SK-N-SH (cell line): ENCODE measurements around the gene STK35.
"Not testable (repeated sequence)": the region's sequence is repeated elsewhere in the genome, so short reads cannot be mapped to it uniquely, and the experiment has no call there.

Experiments used
- CTCF ChIP-seq: fragments of 200-600 bp; sonication (generic); IDR thresholded peaks from 2 replicates; pipeline ENCODE4 v1.6.1; 2017; ENCODE audit warnings: antibody characterized with exemption, mild to moderate bottlenecking, moderate library complexity
- EP300 ChIP-seq, 2 experiments: IDR thresholded peaks; 2 replicates each; pipeline versions ENCODE4 v1.4.0 to v1.6.1; 2012; ENCODE audit warnings: borderline replicate concordance in 1 of 2, low read depth in 1 of 2, low read length in 1 of 2
- GABPA ChIP-seq: IDR thresholded peaks from 2 replicates; pipeline ENCODE4 v1.4.0; 2012; ENCODE audit warnings: low read depth, mild to moderate bottlenecking
- MXI1 ChIP-seq: IDR thresholded peaks from 2 replicates; pipeline ENCODE4 v1.6.1; 2012; ENCODE audit warnings: mild to moderate bottlenecking, low read depth, low read length, improper control_type of control experiment
- POLR2AphosphoS5 ChIP-seq: IDR thresholded peaks from 2 replicates; pipeline ENCODE4 v1.6.1; 2012; ENCODE audit warnings: low read depth, low read length
- TAF1 ChIP-seq: IDR thresholded peaks from 2 replicates; pipeline ENCODE4 v1.6.1; 2012; ENCODE audit warnings: low read depth, mild to moderate bottlenecking, low read length, moderate library complexity, borderline replicate concordance

DNA sequence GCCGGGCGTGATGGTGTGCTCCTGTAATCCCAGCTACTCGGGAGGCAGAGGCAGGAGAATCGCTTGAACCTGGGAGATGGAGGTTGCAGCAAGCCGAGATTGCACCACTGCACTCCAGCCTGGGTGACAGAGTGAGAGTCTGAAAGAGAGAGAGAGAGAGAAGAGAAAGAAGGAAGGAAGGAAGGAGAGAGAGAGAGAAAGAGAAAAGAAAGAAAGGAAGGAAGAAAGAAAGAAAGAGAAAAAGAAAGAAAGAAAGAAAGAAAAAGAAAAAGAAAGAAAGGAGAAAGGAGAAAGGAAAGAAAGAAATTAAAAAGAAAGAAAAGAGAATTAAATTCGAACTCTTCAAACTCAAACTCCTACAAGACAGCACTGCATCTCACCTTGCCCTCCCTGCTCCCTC lies 70.2 kb downstream of the STK35 start:
- not testable (repeated sequence) for TF ChIP-seq CTCF; GABPA; MXI1; TAF1; EP300 (IDR thresholded peaks at IDR 0.05; ENCODE audit: borderline replicate concordance in 1 of 2, low read depth in 1 of 2, low read length in 1 of 2); POLR2AphosphoS5
